ENCODE data around the gene HIGD2A.

Gene HIGD2A, protein sequence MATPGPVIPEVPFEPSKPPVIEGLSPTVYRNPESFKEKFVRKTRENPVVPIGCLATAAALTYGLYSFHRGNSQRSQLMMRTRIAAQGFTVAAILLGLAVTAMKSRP

DNA sequence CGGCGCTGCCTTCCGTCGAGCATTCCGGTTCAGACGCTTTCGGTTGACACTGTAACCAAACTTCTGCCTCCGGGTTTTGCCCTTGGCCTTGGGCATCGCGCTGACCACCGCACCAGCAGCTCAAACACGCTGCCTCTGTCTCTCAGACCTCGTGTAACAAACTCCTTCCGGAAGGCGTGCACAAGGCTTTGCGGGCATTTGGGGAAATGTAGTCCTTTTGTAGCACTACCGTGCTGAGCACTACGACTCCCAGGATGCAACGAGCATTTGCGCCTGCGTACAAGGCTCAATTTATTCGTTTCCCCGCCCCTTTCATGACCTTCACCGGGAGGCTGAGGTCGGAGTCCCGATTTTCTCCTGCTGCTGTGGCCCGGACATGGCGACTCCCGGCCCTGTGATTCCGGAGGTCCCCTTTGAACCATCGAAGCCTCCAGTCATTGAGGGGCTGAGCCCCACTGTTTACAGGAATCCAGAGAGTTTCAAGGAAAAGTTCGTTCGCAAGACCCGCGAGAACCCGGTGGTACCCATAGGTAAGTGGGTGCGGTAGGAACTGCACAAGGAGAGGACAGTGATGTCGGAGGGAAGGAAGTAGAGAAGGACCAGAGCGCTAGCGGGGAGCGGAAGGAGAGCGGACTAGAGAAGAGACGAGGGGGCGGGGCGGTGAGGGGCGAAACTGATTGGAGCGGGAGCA, at the start of gene HIGD2A, which contains the start of gene NOP16:
TSS of gene HIGD2A (plus strand) at position 308 of the 691 bp plus-strand sequence. CDS start at position 377, 69 bp downstream.
TSS of gene NOP16 (minus strand) at position 155 of the 691 bp plus-strand sequence. CDS start at position 96, 59 bp downstream.
- DNase-seq (ENCODE audit: low read depth), result peak; percentile 98

DNA sequence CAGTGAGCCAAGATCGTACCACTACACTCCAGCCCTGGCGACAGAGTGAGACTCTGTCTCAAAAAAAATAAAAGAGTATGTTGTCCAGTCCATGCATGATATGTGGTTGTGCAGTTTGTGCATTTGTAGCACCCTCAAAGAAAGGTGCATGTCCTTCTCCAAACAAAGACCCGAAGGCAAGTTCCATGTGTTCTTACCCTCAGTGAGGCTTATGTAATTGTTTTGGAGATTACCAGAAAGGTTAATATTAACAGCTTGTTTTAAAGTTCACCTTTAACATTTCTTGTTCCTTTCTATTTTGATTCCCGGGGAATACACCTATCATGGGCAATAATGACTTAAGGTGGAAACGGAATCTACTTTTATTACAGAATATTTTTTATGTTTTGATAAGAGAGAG, 49.2 kb upstream of the HIGD2A start:
- no peak for DNase-seq (ENCODE audit: low read depth)

DNA sequence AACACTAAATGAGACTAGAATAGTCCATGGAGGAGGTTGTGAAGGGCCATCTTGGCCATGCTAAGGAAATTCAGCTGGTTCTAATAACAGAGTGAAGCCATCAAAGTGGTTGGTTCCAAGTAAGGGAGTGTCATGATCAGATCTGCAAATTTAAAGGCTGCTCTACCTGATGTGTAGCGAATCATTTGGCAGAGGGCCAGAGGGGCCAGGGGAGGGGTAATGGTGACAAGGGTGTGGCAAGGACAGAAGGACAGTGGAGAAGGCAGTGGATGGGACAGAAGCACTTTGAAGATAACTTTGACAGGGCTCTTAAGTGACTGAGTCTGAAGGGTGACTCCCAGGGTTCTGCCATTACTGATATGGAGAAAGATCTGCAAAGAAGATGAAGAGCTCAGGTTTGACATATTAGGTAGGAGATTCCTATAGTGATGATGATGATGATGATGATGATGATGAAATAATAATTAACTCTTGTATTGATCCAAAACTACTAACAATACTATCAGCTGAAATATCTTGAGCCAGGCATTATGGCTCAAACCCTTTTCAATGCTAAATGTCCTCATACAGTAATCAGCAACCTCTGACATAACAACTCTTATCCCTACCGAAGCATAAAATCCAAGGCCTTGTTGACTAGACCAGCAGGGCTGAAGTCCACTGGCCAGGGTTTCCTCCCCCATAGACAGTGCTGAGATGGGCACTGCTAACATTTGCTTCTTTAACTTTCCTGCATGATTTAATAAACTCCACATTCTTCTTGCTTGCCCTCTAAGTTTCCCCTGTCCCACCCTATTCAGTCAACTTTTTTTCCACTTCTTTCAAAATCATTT, 47.0 kb upstream of the HIGD2A start:
- no peak for DNase-seq (ENCODE audit: low read depth)

DNA sequence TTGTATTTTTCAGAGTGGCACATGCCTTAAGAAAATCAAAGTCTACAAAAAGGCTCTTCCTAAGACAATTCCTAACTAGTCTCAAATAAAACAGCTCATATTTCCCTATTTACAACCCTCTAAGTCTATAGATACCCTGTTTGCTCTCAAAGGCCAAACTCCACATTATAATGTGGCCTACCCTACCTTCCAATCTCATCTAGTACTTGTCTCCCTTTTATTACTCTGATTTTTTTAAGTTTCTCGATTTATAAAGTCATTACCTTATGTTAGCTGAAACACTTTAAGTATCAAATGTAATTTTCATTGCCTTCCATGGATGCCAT, 46.4 kb upstream of the HIGD2A start:
- no peak for DNase-seq (ENCODE audit: low read depth)

DNA sequence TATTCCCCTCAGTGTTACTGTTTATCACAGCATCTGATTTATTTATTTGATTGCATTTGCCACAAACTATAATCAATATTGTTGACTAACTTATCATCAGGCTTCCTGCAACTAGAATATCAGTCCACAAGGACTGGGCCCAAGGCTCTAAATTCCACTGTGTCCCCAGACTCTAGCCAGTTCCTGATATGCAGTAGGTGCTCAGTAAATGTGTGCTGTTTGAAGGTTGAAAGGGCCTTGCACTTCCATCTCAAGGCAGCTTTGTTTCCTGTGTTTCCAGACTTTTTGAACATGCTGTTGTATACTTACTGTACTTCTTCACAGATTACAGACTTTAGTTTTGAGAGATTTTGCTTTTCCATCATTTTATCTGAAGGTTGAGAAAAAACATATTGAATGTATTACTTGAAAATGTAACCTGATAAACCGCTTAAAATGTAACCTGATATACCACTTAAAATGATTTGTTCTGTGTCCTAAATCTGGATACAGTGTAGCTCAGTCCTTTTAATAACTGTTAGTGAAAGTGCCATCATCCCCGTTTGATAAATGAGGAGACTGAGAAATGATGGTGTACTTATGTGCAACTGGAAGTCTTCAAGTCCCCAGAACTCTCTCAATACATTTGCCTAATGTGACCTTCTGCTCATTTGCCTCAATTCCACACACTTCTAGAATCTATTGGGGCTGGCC, 45.6 kb upstream of the HIGD2A start:
- DNase-seq (ENCODE audit: low read depth), result no peak

DNA sequence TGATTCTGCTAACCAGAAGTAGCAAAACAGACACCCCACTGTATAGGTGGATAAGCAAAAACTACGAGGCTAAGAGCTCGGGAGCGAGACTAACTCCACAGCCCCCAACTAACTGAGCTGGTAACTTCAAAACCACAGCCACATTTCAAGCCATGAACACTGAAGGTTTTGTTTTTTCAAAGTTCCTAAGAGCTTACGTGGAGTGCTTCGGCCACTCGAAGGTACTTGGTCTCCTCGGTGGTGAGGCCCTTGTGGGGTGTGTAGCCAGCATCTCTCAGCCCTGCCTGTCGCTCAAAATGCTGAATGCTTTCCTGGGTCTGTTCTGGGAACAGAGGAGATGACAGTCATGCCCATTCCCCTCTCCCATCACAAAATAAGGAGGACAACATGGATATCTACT, 38.1 kb upstream of the HIGD2A start:
- DNase-seq (ENCODE audit: low read depth), result no peak

DNA sequence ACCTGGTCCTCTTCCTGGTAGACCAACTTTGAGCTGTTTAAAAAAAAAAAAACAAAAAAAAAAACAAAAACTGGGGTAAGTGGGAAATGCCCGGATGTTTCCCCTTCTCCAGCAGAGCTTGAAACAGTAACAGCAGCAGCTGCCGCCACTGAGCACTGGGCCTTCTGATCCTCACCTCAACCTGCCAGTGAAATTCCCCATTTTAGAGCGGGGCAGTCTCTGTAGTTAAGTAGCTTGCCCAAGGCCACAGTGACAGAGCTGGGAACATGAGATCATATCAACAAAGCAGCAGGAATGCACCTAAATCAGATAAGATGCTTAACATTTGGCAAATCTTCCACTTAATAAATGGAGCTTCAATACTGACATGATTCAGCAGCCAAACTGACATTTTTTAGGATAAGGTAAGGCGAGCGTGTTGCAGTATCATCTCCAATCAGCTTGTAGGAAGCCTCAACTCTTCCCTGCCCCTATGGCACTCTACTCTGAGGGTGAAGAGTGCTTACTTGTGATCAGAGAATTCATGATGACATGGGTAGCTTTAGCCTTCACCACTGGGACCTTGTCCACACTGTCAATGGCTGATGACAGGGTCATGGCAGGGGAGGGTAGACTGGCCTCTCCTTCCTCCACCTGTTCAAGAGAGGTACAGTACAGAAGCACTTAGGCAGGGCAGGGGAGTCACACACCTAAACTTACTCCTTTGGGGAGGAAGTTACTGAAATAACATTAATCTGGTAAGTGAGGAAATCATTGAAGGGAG, 36.3 kb upstream of the HIGD2A start:
- peak; percentile 43 for DNase-seq (ENCODE audit: low read depth)

DNA sequence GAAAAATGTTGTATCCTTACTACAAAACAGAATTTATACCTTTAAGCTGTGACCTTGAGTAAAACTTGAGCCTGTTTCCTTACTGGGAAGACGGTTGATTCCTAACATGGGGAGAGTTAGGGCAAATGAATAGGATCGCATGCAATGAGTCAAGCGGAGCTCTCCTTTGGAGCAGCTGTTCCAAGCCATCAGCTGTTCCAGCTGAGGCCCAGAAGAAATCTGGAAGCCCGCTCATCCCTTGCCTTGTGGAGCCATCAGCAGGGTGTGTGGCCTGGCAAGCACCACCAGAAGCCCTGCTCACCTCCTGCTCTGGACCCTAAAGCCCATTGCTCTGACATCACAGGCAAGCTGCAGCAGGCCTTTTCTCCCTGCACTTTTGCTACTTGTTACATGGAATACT, 35.0 kb upstream of the HIGD2A start:
- DNase-seq (ENCODE audit: low read depth), result no peak

DNA sequence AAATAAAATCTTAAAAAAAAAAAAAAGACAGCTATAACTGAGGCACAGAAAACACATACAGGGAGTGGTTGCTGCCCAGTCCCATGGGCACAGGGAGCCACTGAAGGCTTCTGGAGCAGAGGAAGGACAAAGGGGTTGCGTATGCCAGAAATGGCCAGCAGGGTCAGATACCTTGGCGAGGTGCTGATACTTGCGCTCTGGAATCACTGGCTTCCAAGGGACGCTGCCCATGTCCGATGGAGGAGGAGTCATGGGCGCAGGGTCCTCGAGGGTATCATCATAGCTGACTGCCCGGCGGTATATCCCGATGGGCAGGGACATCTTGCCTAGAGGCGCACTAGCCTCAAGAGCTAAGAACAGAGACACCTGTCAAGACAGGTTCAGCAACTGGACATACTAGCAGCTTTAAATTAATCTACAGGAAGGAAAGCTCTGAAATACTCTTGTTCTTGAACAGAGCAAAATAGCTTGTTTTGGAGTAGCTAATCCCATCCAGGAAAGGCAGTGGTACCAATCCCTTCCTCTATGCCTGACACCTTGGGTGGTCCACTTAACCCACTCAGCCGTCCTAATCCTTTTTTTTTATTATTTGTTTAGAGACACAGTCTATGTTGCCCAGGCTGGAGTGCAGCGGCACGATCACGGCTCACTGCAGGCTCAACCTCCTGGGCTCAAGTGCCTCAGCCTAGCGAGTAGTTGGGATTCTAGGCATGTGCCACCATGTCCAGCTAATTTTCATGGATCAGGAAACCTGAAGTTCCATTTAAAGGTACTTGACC, 33.0 kb upstream of the HIGD2A start:
- no peak for DNase-seq (ENCODE audit: low read depth)

DNA sequence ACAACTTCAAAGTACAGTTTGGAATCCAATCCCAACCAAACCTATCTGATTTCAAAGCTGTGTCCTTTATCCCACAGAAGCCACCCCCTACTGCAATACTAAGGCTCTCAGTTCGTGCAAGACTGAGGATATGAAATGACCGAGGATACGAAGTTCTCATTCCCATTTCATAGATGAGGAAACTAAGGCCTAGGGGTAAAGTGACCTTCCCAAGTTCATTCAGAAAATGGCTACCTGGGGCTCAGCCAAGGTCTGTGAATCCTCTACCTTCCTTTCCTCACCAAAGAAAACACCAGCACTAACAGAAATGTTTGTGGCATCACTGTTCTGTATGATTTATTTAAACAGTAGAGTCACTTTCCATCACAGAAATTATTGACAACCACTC, 32.4 kb upstream of the HIGD2A start:
- no peak for DNase-seq (ENCODE audit: low read depth)

DNA sequence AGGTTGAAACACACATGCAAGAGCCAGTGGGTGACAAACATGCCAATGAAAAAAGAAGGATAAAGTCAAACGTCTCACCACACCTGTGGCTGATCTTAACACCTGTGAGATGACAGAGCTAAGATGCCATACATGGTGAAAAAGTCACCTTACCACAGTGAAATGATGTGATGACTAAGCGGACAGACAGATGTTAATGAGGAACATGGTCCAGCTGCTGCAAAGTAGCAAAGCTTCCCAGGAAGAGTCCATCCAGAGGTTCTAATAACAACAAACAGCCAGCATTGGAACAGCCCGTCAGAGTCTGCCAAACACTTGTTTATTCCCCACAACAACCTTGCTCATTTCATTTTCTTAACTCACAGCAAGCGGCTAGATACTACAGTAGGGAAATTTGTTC, 28.9 kb upstream of the HIGD2A start:
- DNase-seq (ENCODE audit: low read depth), result peak; percentile 15

DNA sequence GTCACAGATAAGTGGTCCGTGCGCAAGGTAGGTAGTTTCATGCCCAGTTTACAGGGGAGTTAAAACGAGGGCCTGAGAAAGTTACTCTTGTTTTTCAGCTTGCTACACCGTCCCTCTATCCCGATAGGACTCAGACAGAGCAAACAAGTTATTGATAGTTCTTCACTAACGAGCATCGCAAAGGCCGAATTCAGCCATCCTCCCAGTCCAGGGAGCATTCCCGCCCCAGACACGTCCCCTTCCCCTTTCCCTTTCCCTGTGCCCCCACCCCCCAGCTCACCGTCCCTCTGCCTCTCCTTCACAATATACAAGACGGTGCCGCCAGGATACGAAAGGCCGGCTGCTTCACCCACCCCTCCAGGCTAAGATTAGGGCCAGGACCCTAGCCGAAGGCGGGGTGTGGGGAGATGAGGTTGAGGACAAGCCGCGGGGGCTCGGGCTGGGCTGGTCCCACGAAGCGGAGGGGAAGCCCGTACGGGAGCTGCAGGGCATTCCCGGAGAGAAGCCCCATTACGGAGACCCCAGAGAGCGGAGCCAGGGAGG, 27.6 kb upstream of the HIGD2A start:
- no peak for DNase-seq (ENCODE audit: low read depth)

DNA sequence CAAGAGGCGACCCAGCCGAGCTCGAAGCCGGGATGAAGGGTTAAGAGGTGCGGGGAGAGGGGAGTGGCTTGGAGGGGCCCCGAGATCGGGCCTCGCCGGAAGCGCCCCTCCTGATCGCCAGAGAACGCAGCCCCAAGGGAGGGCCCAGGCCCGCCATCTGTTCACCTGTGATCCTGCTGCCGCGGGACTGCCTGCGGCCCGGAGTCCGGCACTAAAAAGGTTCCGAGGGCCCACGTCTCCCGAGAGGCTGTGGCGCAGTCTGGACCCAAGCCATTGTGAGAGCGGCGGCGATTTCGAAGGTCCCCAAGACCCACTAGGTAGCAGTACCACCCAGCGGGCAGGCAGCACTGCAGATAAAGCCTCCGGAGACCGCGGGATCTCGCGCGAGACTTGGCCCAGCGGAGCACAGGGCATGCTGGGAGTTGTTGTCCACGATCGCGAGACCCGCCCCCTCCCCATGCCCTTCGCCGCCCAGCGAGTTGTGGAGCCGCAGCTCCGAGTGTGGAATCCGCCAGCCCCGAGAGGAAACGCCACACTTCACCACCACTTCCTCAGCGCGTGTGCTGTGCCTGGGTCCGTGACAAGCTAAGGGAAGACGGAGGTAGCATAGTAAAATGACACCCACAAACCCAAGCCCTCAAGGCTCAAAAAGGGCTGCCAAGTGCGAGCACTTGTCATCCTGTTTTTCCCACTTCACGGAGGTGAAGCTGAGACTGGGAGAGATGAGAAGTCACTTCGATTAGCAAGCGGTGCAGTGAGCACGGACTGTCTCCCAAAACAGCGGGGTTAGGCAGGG, 26.9 kb upstream of the HIGD2A start, which contains the start of gene KIAA1191:
TSS of gene KIAA1191 (minus strand) at position 328 of the 796 bp plus-strand sequence. CDS start 2,256 bp downstream, outside the sequence.
- DNase-seq (ENCODE audit: low read depth), result peak; percentile 85

DNA sequence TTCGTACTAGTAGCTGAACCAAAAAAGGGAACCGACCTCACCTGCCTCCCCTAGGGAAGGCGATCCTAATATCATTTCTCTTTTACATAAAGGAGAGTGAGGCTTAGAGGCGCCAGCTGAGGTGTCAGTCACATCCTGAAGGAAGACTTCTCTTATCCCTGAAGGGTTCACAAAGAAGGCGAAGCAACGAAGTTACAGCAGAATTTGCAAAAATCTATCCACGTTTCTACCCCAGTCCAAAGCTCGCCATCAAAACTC, 26.4 kb upstream of the HIGD2A start:
- no peak for DNase-seq (ENCODE audit: low read depth)

DNA sequence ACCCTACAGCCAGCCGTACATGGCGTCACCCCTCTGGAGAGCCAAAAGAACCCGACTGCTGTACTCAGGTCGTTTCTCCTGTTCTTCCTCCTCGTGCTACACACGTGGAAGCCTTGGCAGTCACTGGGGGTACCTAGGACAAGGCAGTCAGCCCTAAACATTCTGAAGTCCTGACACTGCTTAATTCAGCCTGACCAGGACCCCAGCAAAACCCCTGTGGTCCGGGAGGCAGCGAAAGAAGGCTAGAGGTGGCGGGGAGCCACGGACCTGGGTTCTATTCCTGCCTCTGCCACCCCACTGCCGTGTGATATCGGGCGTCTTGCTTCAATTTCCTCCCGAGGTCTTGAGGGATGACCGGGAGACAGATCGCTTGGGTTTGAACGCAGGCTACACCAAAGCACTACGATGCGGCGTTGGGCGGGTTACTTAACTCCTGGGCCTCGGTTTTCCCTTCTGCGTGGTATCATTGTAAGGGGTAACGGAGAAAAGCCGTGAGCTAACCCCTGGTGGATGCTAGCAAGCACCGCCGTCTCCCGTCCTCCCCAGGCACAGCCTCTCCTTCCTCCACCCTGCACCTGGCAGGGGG, 23.7 kb upstream of the HIGD2A start:
- DNase-seq (ENCODE audit: low read depth), result peak; percentile 8

DNA sequence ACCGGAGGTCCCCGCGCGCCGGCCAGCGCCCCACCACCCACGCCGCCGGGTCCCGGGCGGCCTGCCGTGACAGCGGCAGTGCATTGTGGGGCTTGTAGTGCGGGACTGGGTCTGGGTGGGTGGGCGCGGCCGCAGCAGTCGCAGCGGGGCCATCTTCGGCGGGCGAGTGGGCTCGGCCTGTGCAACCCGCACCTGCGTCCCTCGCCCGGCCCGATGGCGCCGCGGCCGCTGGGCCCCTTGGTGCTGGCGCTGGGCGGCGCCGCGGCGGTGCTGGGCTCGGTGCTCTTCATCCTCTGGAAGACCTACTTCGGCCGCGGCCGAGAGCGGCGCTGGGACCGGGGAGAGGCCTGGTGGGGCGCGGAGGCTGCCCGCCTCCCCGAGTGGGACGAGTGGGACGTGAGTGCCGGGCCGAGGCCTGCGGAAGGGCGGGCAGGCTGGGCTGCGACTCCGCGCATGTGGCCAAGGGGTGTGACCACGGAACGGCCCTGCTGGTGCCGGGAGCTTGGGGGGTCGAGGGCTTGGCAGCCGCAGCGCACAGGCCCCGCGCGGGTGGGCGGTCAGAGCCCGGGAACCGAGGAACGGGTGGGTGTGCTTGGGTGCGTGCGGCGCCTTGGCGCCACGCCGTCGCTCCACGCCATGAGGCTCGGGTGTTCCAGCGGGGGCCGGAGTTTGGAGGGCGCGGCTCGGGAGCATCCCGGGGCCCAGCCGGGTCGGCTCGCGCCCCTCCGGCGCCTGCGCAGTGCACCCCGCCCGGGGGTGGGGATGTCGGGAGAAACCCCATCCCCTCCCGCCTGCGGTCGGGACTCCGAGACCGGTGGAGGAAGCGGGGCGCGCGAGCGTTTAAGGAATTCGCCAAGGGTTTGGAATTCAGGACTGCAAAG, 23.0 kb upstream of the HIGD2A start, which contains the start of gene ARL10:
TSS of gene ARL10 (plus strand) at position 137 of the 881 bp plus-strand sequence. CDS start at position 214, 77 bp downstream.
- DNase-seq (ENCODE audit: low read depth), result peak; percentile 32

DNA sequence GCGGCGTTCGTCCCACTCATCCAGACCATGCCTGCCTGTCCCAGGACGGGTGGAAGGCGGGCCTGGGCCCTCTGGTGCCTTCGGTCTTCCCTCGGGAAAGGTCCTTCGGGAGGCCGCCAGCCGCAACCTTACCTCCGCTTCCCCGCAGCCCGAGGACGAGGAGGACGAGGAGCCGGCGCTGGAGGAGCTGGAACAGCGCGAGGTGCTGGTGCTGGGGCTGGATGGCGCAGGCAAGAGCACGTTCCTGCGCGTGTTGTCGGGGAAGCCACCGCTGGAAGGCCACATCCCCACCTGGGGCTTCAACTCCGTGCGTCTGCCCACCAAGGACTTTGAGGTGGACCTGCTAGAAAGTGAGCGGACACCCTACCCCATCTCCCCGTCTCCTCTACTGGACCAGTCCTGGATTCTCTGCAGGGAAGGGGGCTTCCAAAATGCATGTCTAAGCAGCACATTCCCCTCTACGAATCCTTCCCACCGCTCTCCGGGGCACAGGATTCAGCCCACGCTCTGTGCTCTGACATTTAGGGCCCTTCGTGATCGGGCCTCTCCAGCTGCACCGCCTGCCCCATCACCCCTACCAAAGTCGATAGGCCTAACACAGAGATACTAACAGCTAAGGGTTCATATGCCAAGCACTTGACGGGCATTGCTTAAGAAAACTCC, 22.2 kb upstream of the HIGD2A start:
- no peak for DNase-seq (ENCODE audit: low read depth)

DNA sequence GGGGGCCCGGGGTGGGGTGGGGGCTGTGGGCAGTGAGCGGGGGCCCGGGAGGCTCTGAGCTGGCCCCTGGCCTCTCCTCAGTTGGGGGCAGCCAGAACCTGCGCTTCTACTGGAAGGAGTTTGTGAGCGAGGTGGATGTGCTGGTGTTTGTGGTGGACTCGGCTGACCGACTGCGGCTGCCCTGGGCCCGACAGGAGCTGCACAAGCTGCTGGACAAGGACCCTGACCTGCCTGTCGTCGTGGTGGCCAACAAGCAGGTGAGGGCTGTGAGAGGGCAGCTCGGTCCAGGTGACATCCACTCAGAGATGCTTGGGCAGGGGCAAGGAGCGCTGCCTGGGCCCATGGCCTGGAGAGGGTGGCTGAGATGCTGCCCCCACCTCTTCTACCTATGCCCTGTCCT, 19.8 kb upstream of the HIGD2A start:
- no peak for DNase-seq (ENCODE audit: low read depth)

Data from amniotic epithelial cell (primary cell).